Activated CD4-positive, CD25-positive, alpha-beta regulatory T cell treated with anti-CD3 and anti-CD28 coated beads, Interleukin-2, amount 50 U/mL, for 16 hours (primary cell): ENCODE results near the gene EPHA2.

ENCODE experiments used
- DNase-seq: peaks from one replicate; pipeline ENCODE4 v3.0.0-alpha.2; 2020; ENCODE audit warnings: low read depth, low spot score

Gene EPHA2

GRCh38 chr1:16183765-16184556 is 28.1 kb upstream of the EPHA2 start:
- no peak for DNase-seq

GRCh38 chr1:16183179-16183578 is 27.3 kb upstream of the EPHA2 start:
- no peak for DNase-seq

GRCh38 chr1:16181887-16182719 is 26.2 kb upstream of the EPHA2 start:
- no peak for DNase-seq

GRCh38 chr1:16180291-16180824 is 24.5 kb upstream of the EPHA2 start:
- DNase-seq: no peak

GRCh38 chr1:16178596-16179497 is 23.0 kb upstream of the EPHA2 start:
- DNase-seq: no peak

- no peak for DNase-seq
Observed at GRCh38 chr1:16177306-16177705, 21.4 kb upstream of the EPHA2 start.

GRCh38 chr1:16176653-16177052 is 20.8 kb upstream of the EPHA2 start:
- no peak for DNase-seq

GRCh38 chr1:16175610-16176553 is 20.0 kb upstream of the EPHA2 start:
- DNase-seq: no peak

GRCh38 chr1:16174886-16175598 is 19.2 kb upstream of the EPHA2 start:
- no peak for DNase-seq

GRCh38 chr1:16174261-16174868 is 18.5 kb upstream of the EPHA2 start:
- no peak for DNase-seq

- DNase-seq: no peak
Observed at GRCh38 chr1:16173447-16174260, 17.8 kb upstream of the EPHA2 start.

- no peak for DNase-seq
Observed at GRCh38 chr1:16172964-16173446, 17.1 kb upstream of the EPHA2 start.

- no peak for DNase-seq
Observed at GRCh38 chr1:16172218-16172830, 16.5 kb upstream of the EPHA2 start.

- DNase-seq: no peak
Observed at GRCh38 chr1:16171314-16172151, 15.7 kb upstream of the EPHA2 start.

- DNase-seq: no peak
Observed at GRCh38 chr1:16170283-16170673, 14.4 kb upstream of the EPHA2 start.

- no peak for DNase-seq
Observed at GRCh38 chr1:16168622-16169360, 12.9 kb upstream of the EPHA2 start.
